Measurements from ENCODE around the gene ZNF154.

The ZNF154 gene

DNA sequence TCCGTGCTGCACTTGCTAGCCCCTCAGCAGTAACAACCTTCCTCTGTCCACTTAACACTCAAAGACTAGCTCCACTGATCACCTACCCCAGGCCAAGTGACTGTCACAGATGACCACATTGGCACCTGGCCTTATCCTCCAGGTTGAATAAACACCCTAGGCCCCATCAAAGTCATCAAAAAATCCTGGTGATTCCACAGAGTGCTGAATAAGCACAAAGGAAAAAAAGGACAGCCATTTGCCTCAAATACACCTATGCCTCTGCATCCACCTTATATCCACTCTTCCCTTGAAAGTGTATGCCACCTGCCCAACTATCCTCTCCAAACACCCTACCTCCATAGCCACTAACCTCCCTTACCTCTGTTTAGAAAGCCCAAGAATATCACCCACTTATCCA, 2.7 kb downstream of the ZNF154 start:
- no peak for TF ChIP-seq POLR2A (IDR thresholded peaks at IDR 0.05; ENCODE audit: low read depth, low read length)
- FAIRE-seq: no peak
- no peak for DNase-seq (ENCODE audit: insufficient read length, low spot score)

DNA sequence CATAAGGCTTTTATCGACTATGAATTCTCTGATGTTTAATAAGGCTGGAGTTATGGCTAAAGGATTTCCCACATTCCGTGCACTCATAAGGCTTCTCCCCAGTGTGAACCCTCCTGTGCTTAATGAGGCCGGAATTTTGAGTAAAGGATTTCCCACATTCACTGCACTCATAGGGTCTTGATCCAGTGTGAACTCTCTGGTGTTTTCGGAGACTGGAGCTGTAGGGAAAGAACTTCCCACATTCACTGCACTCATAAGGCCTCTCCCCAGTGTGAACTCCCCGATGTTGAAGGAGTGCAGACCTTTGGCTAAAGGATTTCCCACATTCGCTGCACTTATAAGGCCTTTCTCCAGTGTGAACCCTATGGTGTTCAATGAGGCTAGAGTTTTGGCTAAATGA, 7.4 kb downstream of the ZNF154 start:
- TF ChIP-seq POLR2A (IDR thresholded peaks at IDR 0.05; ENCODE audit: low read depth, low read length): no peak
- no peak for FAIRE-seq
- DNase-seq (ENCODE audit: insufficient read length, low spot score): no peak

DNA sequence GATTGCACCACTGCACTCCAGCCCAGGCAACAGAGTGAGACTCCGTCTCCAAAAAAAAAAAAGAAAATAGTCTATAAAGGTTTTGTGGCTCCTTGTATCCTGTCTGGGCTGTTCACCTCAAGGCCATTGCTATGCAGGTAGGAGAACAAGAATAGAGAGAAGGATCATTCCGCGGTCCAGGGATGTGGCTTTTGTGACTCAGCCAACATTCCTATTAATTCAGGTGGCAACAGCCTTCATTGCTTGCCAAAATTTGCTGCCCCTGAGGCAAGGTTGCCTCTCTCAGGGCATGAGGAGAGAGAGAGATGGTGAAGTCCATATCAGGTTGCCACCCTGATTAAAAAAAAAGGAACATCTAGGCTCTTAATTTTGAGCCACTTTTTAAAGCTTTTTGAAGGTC, 19.3 kb downstream of the ZNF154 start:
- no peak for DNase-seq (ENCODE audit: insufficient read length, low spot score)
- FAIRE-seq: no peak
- no peak for TF ChIP-seq POLR2A (IDR thresholded peaks at IDR 0.05; ENCODE audit: low read depth, low read length)

DNA sequence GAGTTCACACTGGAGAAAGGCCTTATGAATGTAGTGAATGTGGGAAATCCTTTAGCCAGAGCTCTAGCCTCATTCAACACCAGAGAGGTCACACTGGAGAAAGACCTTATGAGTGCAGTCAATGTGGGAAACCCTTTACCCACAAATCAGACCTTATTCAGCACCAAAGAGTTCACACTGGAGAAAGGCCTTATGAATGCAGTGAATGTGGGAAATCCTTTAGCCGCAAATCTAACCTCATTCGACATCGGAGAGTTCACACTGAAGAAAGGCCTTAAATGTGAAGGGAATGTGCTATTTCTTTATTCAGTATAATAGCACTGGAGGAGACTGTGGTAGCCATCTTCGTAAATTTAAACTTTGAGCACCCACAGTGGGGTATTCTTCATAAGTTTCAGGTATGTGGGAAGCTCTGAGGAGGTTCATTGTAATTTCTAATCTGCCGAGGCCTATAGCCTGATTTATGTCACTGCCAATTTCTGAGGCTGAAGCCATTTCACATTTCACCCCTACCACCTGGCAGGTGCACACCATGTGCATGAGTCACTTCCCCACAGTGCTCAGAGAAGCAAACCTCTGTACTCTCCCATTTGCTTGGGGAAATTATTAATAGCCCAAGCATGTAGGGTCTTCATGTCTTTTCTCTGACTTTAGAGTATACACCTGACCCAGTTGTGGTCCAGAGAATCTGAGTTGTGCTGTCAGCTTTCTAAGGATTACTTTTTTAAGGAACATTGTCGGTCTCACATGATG, 20.8 kb downstream of the ZNF154 start:
- no peak for TF ChIP-seq POLR2A (IDR thresholded peaks at IDR 0.05; ENCODE audit: low read depth, low read length)
- no peak for FAIRE-seq
- DNase-seq (ENCODE audit: insufficient read length, low spot score): no peak

DNA sequence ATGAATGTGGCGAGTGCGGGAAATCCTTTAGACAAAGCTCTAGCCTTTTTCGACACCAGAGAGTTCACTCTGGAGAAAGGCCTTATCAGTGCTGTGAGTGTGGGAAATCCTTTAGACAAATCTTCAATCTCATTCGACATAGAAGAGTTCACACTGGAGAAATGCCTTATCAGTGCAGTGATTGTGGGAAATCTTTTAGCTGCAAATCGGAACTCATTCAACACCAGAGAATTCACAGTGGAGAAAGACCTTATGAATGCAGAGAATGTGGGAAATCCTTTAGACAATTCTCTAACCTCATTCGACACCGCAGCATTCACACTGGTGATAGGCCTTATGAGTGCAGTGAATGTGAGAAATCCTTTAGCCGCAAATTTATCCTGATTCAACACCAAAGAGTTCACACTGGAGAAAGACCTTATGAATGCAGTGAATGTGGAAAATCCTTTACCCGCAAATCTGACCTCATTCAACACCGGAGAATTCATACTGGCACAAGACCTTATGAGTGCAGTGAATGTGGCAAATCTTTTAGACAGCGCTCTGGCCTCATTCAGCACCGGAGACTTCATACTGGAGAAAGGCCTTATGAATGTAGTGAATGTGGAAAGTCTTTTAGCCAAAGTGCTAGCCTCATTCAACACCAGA, 21.5 kb downstream of the ZNF154 start:
- TF ChIP-seq POLR2A (IDR thresholded peaks at IDR 0.05; ENCODE audit: low read depth, low read length): no peak
- no peak for FAIRE-seq
- no peak for DNase-seq (ENCODE audit: insufficient read length, low spot score)

DNA sequence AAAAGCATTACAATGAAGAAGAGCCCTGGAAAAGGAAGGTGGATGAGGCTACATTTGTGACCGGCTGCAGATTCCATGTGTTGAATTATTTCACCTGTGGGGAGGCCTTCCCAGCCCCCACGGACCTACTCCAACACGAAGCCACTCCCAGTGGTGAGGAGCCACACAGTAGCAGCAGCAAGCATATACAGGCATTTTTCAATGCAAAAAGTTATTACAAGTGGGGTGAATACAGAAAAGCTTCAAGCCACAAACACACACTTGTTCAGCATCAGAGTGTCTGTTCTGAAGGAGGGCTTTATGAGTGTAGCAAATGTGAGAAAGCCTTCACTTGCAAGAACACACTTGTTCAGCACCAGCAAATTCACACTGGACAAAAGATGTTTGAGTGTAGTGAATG, 22.3 kb downstream of the ZNF154 start:
- no peak for TF ChIP-seq POLR2A (IDR thresholded peaks at IDR 0.05; ENCODE audit: low read depth, low read length)
- DNase-seq (ENCODE audit: insufficient read length, low spot score): no peak
- FAIRE-seq: no peak

DNA sequence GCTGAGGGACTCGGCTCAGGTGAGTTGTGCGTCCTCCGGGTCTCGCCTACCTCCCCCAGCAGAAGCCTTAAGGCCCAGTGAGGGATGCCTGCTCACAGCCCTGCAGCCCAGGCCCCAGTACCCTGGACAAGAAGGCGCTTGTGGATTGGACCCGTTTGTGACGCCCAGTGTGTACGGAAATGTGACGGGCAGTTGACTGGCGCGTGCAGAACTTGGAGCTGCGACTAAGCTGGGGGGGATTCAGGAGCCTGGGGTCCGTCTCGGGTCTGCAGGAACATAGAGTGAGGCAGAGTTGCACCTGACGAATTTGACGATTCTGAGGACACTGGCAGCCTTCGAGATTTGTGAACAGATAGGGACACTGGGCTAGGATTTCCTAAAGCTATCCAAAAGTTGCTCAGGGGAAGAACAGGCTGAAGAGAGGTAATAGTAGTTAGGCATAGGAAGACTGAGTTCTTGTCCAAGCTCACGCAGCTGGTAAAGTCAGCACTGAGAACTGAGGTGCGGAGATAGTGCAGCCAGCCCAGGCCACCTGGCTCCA, 26.7 kb downstream of the ZNF154 start:
- DNase-seq (ENCODE audit: insufficient read length, low spot score) (no peak), FAIRE-seq (no peak)

DNA sequence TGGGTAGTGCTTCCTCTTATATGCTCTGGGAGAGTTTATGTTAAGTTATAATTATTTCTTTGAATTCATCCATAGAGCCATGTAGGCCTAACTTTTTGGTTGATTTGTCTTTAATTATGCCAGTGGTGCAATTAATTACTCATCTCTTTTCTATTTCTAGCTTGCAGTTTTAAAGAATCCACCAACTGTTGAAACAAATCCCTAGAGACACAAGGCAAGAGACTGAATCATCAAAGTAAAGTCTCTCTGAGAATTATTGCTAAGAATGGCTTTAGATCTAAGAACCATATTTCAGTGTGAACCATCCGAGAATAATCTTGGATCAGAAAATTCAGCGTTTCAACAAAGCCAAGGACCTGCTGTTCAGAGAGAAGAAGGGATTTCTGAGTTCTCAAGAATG, 33.1 kb downstream of the ZNF154 start:
- no peak for DNase-seq (ENCODE audit: insufficient read length, low spot score)
- FAIRE-seq: no peak
- TF ChIP-seq POLR2A (IDR thresholded peaks at IDR 0.05; ENCODE audit: low read depth, low read length): no peak

More for the DNA sequence above, 26.7 kb downstream of the ZNF154 start:
- TF ChIP-seq POLR2A (IDR thresholded peaks at IDR 0.05; ENCODE audit: low read depth, low read length): no peak

DNA sequence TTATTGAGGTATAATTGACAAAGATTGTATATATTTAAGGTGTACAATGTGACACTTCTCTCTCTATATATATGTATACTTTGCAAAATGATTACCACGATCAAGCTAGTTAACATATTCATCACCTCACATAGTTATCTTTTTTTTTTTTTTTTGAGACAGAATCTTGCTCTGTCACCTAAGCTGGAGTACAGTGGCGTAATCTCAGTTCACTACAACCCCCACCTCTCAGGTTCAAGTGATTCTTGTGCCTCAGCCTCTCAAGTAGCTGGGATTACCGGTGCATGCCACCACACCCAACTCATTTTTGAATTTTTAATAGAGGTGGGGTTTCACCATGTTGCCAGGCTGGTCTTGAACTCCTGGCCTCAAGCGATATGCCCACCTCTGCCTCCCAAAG, 36.5 kb downstream of the ZNF154 start:
- no peak for TF ChIP-seq POLR2A (IDR thresholded peaks at IDR 0.05; ENCODE audit: low read depth, low read length)
- no peak for FAIRE-seq
- DNase-seq (ENCODE audit: insufficient read length, low spot score): no peak

DNA sequence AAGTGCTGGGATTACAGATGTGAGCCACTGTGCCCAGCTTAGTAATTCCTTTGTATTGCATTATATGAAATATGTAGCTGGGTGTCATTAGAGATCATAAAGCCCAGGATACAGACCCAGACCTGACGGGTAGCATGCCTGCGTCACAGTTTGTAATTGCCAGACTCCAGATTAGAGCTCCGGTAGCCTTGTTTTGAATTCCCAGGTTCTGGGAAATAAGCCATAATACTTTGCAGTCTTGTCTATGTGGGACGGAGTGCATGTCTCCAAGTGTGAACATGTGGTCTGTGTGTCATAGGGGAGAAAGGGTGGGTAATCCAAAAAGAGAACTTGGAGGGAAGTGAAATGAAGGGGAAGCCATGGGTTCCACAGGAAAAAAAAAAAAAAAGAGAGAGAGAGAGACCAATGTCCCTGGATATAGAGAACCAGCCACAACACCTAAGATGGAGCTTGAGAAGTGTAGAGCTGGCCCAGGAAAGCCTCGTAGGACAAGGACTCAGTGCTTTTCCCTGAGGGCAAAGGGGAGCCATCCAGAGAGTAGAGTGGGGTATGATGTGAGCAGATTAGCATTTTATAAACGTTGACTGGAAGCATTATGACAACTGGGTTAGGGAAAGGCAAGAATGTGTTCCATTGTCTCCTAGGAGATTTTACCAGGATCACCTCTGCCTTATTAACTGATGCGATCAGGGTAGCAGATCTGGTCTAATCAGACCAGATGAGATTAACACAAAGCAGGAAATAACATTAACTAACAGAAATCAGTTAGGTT, 37.7 kb downstream of the ZNF154 start:
- DNase-seq (ENCODE audit: insufficient read length, low spot score) (no peak), FAIRE-seq (no peak)
- no peak for TF ChIP-seq POLR2A (IDR thresholded peaks at IDR 0.05; ENCODE audit: low read depth, low read length)

DNA sequence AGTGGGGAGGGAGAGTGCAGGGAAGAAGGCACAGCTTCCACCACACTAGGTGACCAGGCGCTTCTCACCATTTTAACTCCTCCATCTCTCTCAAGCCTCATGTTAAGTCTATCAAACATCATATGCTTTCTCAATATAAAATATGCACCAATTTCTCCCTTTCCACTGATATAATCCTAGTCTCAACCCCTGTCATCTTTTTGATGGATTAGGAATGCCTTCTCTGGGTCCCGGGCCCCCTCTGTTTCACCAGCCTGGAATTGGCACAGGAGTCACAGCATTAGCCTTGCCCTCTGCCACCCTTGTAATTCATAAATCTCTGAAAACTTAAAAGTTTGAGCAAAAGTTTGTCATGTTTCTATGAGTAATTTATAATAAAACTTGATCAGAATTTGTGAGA, 40.4 kb downstream of the ZNF154 start, which contains the start of gene ZSCAN4:
TSS of gene ZSCAN4 (plus strand) at position 301 of the 400 bp plus-strand sequence. CDS start 7,211 bp downstream, outside the sequence.
- TF ChIP-seq POLR2A (IDR thresholded peaks at IDR 0.05; ENCODE audit: low read depth, low read length): no peak
- FAIRE-seq: no peak
- DNase-seq (ENCODE audit: insufficient read length, low spot score): no peak

DNA sequence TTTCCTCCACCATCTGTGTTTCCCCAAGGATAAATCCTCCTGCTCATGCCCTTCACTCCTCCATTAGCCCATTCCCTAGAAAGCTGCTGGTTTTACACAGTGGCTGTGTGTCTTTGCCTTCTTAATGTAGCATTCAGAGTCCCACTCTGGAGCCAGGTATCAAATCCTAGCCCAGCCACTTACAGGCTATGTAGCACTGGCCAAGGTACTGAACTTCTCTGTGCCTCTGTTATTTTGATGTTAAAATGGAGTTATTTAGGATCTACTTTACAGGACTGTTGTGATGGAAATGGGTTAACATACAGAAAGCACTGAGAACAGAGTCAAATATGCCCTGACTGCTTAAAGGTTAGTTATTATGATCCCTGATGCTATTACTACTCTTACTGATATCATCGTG, 41.8 kb downstream of the ZNF154 start:
- DNase-seq (ENCODE audit: insufficient read length, low spot score) (no peak), FAIRE-seq (no peak)
- no peak for TF ChIP-seq POLR2A (IDR thresholded peaks at IDR 0.05; ENCODE audit: low read depth, low read length)

DNA sequence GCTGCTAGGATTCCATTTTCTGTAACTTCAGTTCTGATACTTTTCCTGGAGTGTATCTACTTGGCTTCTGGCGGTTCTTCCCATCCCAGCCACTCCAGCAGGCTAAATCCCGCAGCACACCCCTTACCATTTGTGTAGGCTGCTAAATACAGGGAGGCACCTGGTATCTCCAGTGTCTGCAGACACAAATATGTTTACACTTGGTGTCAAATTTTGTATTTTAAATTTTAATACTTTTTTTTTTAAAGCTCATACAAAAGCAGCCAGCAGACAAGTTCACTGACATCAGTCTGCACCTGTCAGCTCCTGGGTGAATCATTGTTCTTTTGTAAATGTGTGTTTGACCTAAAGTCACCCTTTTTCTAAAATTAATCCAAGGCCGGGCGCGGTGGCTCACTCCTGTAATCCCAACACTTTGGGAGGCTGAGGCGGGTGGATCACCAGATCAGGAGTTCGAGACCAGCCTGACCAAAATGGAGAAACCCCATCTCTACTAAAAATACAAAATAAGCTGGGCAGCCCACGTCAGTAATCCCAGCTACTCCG, 43.7 kb downstream of the ZNF154 start:
- DNase-seq (ENCODE audit: insufficient read length, low spot score): no peak
- no peak for TF ChIP-seq POLR2A (IDR thresholded peaks at IDR 0.05; ENCODE audit: low read depth, low read length)
- no peak for FAIRE-seq

Data from H54 (cell line).